Adrenal gland (tissue), 5 donors: ENCODE measurements around the gene RPL29.

Experiments
- CTCF ChIP-seq, 6 experiments: fragments of 450-650 bp in 4 of 6; fragments of 200-600 bp in 2 of 6; sonication (generic) in 1 of 6; IDR thresholded peaks; 1 replicate in 5 of 6; 2 replicates in 1 of 6; pipeline versions ENCODE4 v1.5.1 to v1.8.0; 2016 to 2021; ENCODE audit warnings: antibody characterized with exemption in 6 of 6, mild to moderate bottlenecking in 2 of 6, moderate library complexity in 1 of 6
- POLR2A ChIP-seq, 2 donors: fragments of 450-650 bp; IDR thresholded peaks; one replicate each; pipeline ENCODE4 v1.6.1; 2017; ENCODE audit warnings: antibody characterized with exemption in 2 of 2, mild to moderate bottlenecking in 2 of 2, moderate library complexity in 1 of 2
- donor health status: DM: no; HTN: no; CAD: no.

- no peak for TF ChIP-seq CTCF (IDR thresholded peaks at IDR 0.05)
- TF ChIP-seq POLR2A (IDR thresholded peaks at IDR 0.05) = no peak
Measured at GRCh38 chr3:51966016-51966415, 29.7 kb downstream of the RPL29 start.
